Liver (tissue), 9 donors: ENCODE measurements around the gene TBC1D1. TPM values are rescaled to one million over a fixed set of nuclear protein-coding genes. Genes with fewer than 3 reads are reported as not detected.

ENCODE experiments used
- DNase-seq: peaks from one replicate; pipeline ENCODE4 v3.0.0-alpha.2; 2017; ENCODE audit warnings: low spot score
- H3K27ac ChIP-seq, 2 donors: one replicate each; pipeline ENCODE4 v1.7.0; 2013; ENCODE audit warnings: inconsistent platforms in 2 of 2, low read length in 2 of 2, control low read depth in 1 of 2, low read depth in 1 of 2, mild to moderate bottlenecking in 1 of 2
- H3K27me3 ChIP-seq, 4 donors: one replicate each; pipeline versions ENCODE4 v1.6.1 to v1.7.0; 2013; ENCODE audit warnings: low read length in 3 of 4, inconsistent platforms in 1 of 4, mild to moderate bottlenecking in 1 of 4, moderate library complexity in 1 of 4; ENCODE audit not compliant: control insufficient read depth in 4 of 4, insufficient read depth in 4 of 4
- H3K36me3 ChIP-seq, 4 donors: one replicate each; pipeline versions ENCODE4 v1.6.1 to v1.7.0; 2013; ENCODE audit warnings: low read length in 3 of 4, mild to moderate bottlenecking in 3 of 4, low read depth in 1 of 4, moderate library complexity in 1 of 4; ENCODE audit not compliant: control insufficient read depth in 4 of 4, insufficient read depth in 3 of 4
- H3K4me1 ChIP-seq, 4 donors: one replicate each; pipeline versions ENCODE4 v1.6.1 to v1.7.0; 2013; ENCODE audit warnings: low read length in 3 of 4, mild to moderate bottlenecking in 3 of 4, moderate library complexity in 1 of 4; ENCODE audit not compliant: control insufficient read depth in 4 of 4, insufficient read depth in 4 of 4
- H3K4me3 ChIP-seq, 3 donors: one replicate each; pipeline versions ENCODE4 v1.6.1 to v1.7.0; 2013; ENCODE audit warnings: low read length in 3 of 3, control low read depth in 1 of 3, low read depth in 1 of 3, mild to moderate bottlenecking in 1 of 3
- H3K9ac ChIP-seq, 2 donors: one replicate each; pipeline ENCODE4 v1.7.0; 2013; ENCODE audit warnings: low read length in 2 of 2, mild to moderate bottlenecking in 2 of 2, moderate library complexity in 2 of 2, control low read depth in 1 of 2, low read depth in 1 of 2
- H3K9me3 ChIP-seq, 4 donors: one replicate each; pipeline versions ENCODE4 v1.6.1 to v1.7.0; 2013; ENCODE audit warnings: low read length in 3 of 4; ENCODE audit not compliant: control insufficient read depth in 4 of 4
- ATF3 ChIP-seq: IDR thresholded peaks from 2 replicates; pipeline ENCODE4 v1.6.1; 2016; ENCODE audit warnings: antibody characterized with exemption
- CTCF ChIP-seq: fragments of 150-350 bp; IDR thresholded peaks from 2 replicates; pipeline ENCODE4 v1.5.1; 2017; ENCODE audit warnings: improper control_type of control experiment, low read depth, low read length; ENCODE audit not compliant: missing input control
- EGR1 ChIP-seq, 2 donors: IDR thresholded peaks; 2 replicates each; pipeline ENCODE4 v1.6.1; 2016 to 2018; ENCODE audit warnings: antibody characterized with exemption in 2 of 2, low read depth in 2 of 2
- FOXA1 ChIP-seq: IDR thresholded peaks from 2 replicates; pipeline ENCODE4 v1.6.1; 2016; ENCODE audit warnings: antibody characterized with exemption
- FOXA2 ChIP-seq: IDR thresholded peaks from 2 replicates; pipeline ENCODE4 v1.6.1; 2016; ENCODE audit warnings: antibody characterized with exemption
- GABPA ChIP-seq, 2 donors: IDR thresholded peaks in 1 of 2; conservative IDR thresholded peaks in 1 of 2; 2 replicates each; pipeline ENCODE4 v1.6.1; 2016; ENCODE audit warnings: antibody characterized with exemption in 2 of 2, mild to moderate bottlenecking in 1 of 2, moderate library complexity in 1 of 2
- HNF4G ChIP-seq: IDR thresholded peaks from 2 replicates; pipeline ENCODE4 v1.6.1; 2016; ENCODE audit warnings: antibody characterized with exemption
- JUND ChIP-seq, 2 donors: IDR thresholded peaks; 2 replicates each; pipeline ENCODE4 v1.6.1; 2016; ENCODE audit warnings: antibody characterized with exemption in 2 of 2
- NR2F2 ChIP-seq: IDR thresholded peaks from 2 replicates; pipeline ENCODE4 v1.6.1; 2016; ENCODE audit warnings: antibody characterized with exemption
- RAD21 ChIP-seq, 2 donors: IDR thresholded peaks; 2 replicates each; pipeline ENCODE4 v1.6.1; 2016; ENCODE audit warnings: antibody characterized with exemption in 2 of 2, mild to moderate bottlenecking in 2 of 2
- REST ChIP-seq: IDR thresholded peaks from 2 replicates; pipeline ENCODE4 v1.6.1; 2016; ENCODE audit warnings: antibody characterized with exemption, mild to moderate bottlenecking
- RXRA ChIP-seq, 2 donors: IDR thresholded peaks; 2 replicates each; pipeline ENCODE4 v1.6.1; 2017 to 2018; ENCODE audit warnings: antibody characterized with exemption in 2 of 2, mild to moderate bottlenecking in 1 of 2
- SP1 ChIP-seq: IDR thresholded peaks from 2 replicates; pipeline ENCODE4 v1.6.1; 2018; ENCODE audit warnings: antibody characterized with exemption, mild to moderate bottlenecking
- TAF1 ChIP-seq: conservative IDR thresholded peaks from 2 replicates; pipeline ENCODE4 v1.6.1; 2016; ENCODE audit warnings: antibody characterized with exemption, mild to moderate bottlenecking
- YY1 ChIP-seq: IDR thresholded peaks from 2 replicates; pipeline ENCODE4 v1.6.1; 2016; ENCODE audit warnings: antibody characterized with exemption, mild to moderate bottlenecking
- WGBS: extraction: QIAGEN DNeasy Blood & Tissue Kit; methylation state at CpG from one replicate; pipeline ENCODE4 v1.1.7; 2013; 5-methylcytosine and 5-hydroxymethylcytosine counted together
- polyA plus RNA-seq, 2 donors: library from polyadenylated mRNA; stranded (reverse) in 1 of 2; unstranded in 1 of 2; fragments of 200-250 nt in 1 of 2; fragments of >200 nt in 1 of 2; fragmentation: Nextera tagmentation in 1 of 2; extraction: Ambion mirVana in 1 of 2; gene quantifications; one replicate each; pipeline versions ENCODE4 v1.2.1 to v1.2.3, GENCODE V29; 2013 to 2015
- total RNA-seq, 2 donors: library from RNA; depleted of rRNA; stranded (reverse); fragments of >200 nt; gene quantifications; one replicate each; pipeline ENCODE4 v1.2.3, GENCODE V29; 2014
- donor health status: healthy.
- donor health status: healthy.
- donor health status: healthy.
- donor health status: healthy.
- donor health status: healthy.

The TBC1D1 gene
- total and polyA plus RNA-seq, 4 donors = 15.6 to 41.4 (median 20.9) TPM

- H3K27me3 ChIP-seq = no peaks in the 10 kb centered on the region
- no peaks in the 10 kb centered on the region for H3K9me3 ChIP-seq
- H3K9ac ChIP-seq = no peak overlapping the region
- H3K36me3 ChIP-seq = peaks cover 0 to 13% (median 5%) of the 10 kb centered on the region in 4 donors
- no peak for TF ChIP-seq TAF1
- TF ChIP-seq FOXA1 = no peak
- TF ChIP-seq NR2F2 = no peak
- no peak for TF ChIP-seq RXRA (IDR thresholded peaks at IDR 0.05)
- no peak for TF ChIP-seq GABPA (IDR thresholded peaks at IDR 0.05 in 1 of 2, conservative IDR thresholded peaks at IDR 0.05 in 1 of 2)
- no peak for TF ChIP-seq SP1
- TF ChIP-seq JUND (IDR thresholded peaks at IDR 0.05) = no peak
- no peak for TF ChIP-seq REST
- TF ChIP-seq YY1 = no peak
- no peak for TF ChIP-seq HNF4G
- TF ChIP-seq FOXA2 = no peak
- no peak for DNase-seq
- WGBS = 96% methylated on average over 3 of the region's 3 CpGs
- H3K27ac ChIP-seq = no peak overlapping the region
- H3K4me1 ChIP-seq = peaks cover 0 to 4% (median 3%) of the 10 kb centered on the region in 4 donors
- H3K4me3 ChIP-seq = no peak overlapping the region
Measured at GRCh38 chr4:38092701-38093100, 201.8 kb downstream of the TBC1D1 start.

GRCh38 chr4:38094419-38094818 lies 203.5 kb downstream of the TBC1D1 start:
- Histone ChIP-seq H3K9me3 (no peaks in the 10 kb centered on the region), H3K4me3 (no peak overlapping the region), H3K36me3 (peaks cover 4 to 20% (median 6%) of the 10 kb centered on the region in 4 donors), H3K9ac (no peak overlapping the region), H3K27me3 (no peaks in the 10 kb centered on the region), H3K27ac (no peak overlapping the region), H3K4me1 (no peaks in the 10 kb centered on the region)
- no peak for DNase-seq
- TF ChIP-seq GABPA (IDR thresholded peaks at IDR 0.05 in 1 of 2, conservative IDR thresholded peaks at IDR 0.05 in 1 of 2) = no peak
- no peak for TF ChIP-seq NR2F2
- no peak for TF ChIP-seq RXRA (IDR thresholded peaks at IDR 0.05)
- no peak for TF ChIP-seq RAD21 (IDR thresholded peaks at IDR 0.05)
- TF ChIP-seq TAF1 = no peak
- no peak for TF ChIP-seq EGR1 (IDR thresholded peaks at IDR 0.05; ENCODE audit: low read depth in 2 of 2)
- TF ChIP-seq ATF3 = no peak
- no peak for TF ChIP-seq CTCF
- WGBS = 78% methylated on average over 7 of the region's 7 CpGs
